IMR-90 (cell line): ENCODE data around the gene DOCK2. TPM values are rescaled to one million over a fixed set of nuclear protein-coding genes. Genes with fewer than 3 reads are reported as not detected.

ENCODE experiments used
- ATAC-seq: fragments of 200-7000 bp; cut with Tn5 transposase; 2 replicates; pipeline ENCODE4 v1.9.1; 2020; ENCODE audit warnings: low read depth, mild to moderate bottlenecking, moderate library complexity
- BruUV-seq: library from RNA; stranded (reverse); fragments of 400-500 nt; replicated peaks from 2 replicates; lab custom pipeline; 2021; lab: Mats Ljungman, UMichigan
- CTCF ChIA-PET: fragments of 300-600 bp; formaldehyde crosslinking; extraction: SDS; loops from one replicate; lab custom pipeline; 2021; ENCODE audit warnings: antibody characterized with exemption; lab: Yijun Ruan, JAX
- POLR2A ChIA-PET: fragments of 300-600 bp; sonication (Branson Sonifier 250); formaldehyde crosslinking; loops from one replicate; lab custom pipeline; 2022; ENCODE audit warnings: antibody characterized with exemption; ENCODE audit not compliant: unreplicated experiment; lab: Charles Lee
- DNase-seq: peaks from one replicate; pipeline ENCODE4 v3.0.0; 2013
- H2AFZ ChIP-seq: replicated peaks from 2 replicates; pipeline ENCODE3; 2013; ENCODE audit warnings: low read length, mild to moderate bottlenecking; ENCODE audit not compliant: poor library complexity
- H2AK5ac ChIP-seq: 2 replicates; pipeline ENCODE4 v1.6.1; 2013; ENCODE audit warnings: low read depth, low read length, inconsistent platforms
- H2AK9ac ChIP-seq: replicated peaks from 2 replicates; pipeline ENCODE3; 2013; ENCODE audit warnings: mild to moderate bottlenecking, low read depth, low read length, moderate library complexity; ENCODE audit not compliant: poor library complexity
- H2BK120ac ChIP-seq: 2 replicates; pipeline ENCODE4 v1.6.1; 2013; ENCODE audit warnings: low read depth, low read length, inconsistent platforms
- H2BK15ac ChIP-seq: 3 replicates; pipeline ENCODE4 v1.6.1; 2013; ENCODE audit warnings: low read depth, low read length, inconsistent platforms
- H2BK20ac ChIP-seq: 2 replicates; pipeline ENCODE4 v1.6.1; 2013; ENCODE audit warnings: low read depth, mild to moderate bottlenecking, inconsistent platforms, low read length, moderate library complexity
- H2BK5ac ChIP-seq: 2 replicates; pipeline ENCODE4 v1.6.1; 2013; ENCODE audit warnings: mild to moderate bottlenecking, low read depth, low read length, inconsistent platforms; ENCODE audit not compliant: poor library complexity, severe bottlenecking
- H3K14ac ChIP-seq: replicated peaks from 2 replicates; pipeline ENCODE4 v1.6.1; 2013; ENCODE audit warnings: low read depth, low read length, inconsistent platforms
- H3K18ac ChIP-seq: 2 replicates; pipeline ENCODE4 v1.6.1; 2013; ENCODE audit warnings: low read depth, low read length, control low read depth
- H3K23ac ChIP-seq: 2 replicates; pipeline ENCODE4 v1.6.1; 2013; ENCODE audit warnings: low read depth, low read length, inconsistent platforms
- H3K27ac ChIP-seq: 2 replicates; pipeline ENCODE4 v1.5.1; 2013; ENCODE audit warnings: mild to moderate bottlenecking, control low read depth, low read length; ENCODE audit not compliant: insufficient read depth
- H3K27me3 ChIP-seq: 2 replicates; pipeline ENCODE4 v1.6.1; 2013; ENCODE audit warnings: low read length; ENCODE audit not compliant: control insufficient read depth, insufficient read depth
- H3K36me3 ChIP-seq: 2 replicates; pipeline ENCODE4 v1.6.1; 2013; ENCODE audit warnings: low read length, mixed read lengths; ENCODE audit not compliant: control insufficient read depth, insufficient read depth
- H3K4ac ChIP-seq: 2 replicates; pipeline ENCODE4 v1.6.1; 2013; ENCODE audit warnings: low read depth, low read length, inconsistent platforms
- H3K4me1 ChIP-seq: 2 replicates; pipeline ENCODE4 v1.6.1; 2013; ENCODE audit warnings: low read length, mixed read lengths; ENCODE audit not compliant: control insufficient read depth, insufficient read depth
- H3K4me2 ChIP-seq: 2 replicates; pipeline ENCODE4 v1.6.1; 2013; ENCODE audit warnings: low read depth, mild to moderate bottlenecking, control low read depth, low read length, moderate library complexity
- H3K4me3 ChIP-seq: 2 replicates; pipeline ENCODE4 v1.5.1; 2013; ENCODE audit warnings: low read depth, mild to moderate bottlenecking, control low read depth, low read length, moderate library complexity; ENCODE audit not compliant: insufficient read depth
- H3K56ac ChIP-seq: 2 replicates; pipeline ENCODE4 v1.6.1; 2013; ENCODE audit warnings: low read length, inconsistent platforms; ENCODE audit not compliant: insufficient read depth; ENCODE audit errors: extremely low read depth
- H3K79me1 ChIP-seq, 2 experiments: 2 replicates each; pipeline ENCODE4 v1.6.1; 2013; ENCODE audit warnings: low read length in 2 of 2, inconsistent platforms in 1 of 2, low read depth in 1 of 2
- H3K9ac ChIP-seq: 2 replicates; pipeline ENCODE4 v1.6.1; 2013; ENCODE audit warnings: low read depth, low read length, control low read depth
- H3K9me1 ChIP-seq: 2 replicates; pipeline ENCODE4 v1.6.1; 2013; ENCODE audit warnings: low read length, inconsistent platforms; ENCODE audit not compliant: insufficient read depth
- H3K9me3 ChIP-seq: 2 replicates; pipeline ENCODE4 v1.6.1; 2013; ENCODE audit warnings: low read length; ENCODE audit not compliant: control insufficient read depth, insufficient read depth
- H4K20me1 ChIP-seq: 2 replicates; pipeline ENCODE4 v1.6.1; 2013; ENCODE audit warnings: low read length, inconsistent platforms; ENCODE audit not compliant: insufficient read depth
- H4K5ac ChIP-seq: 2 replicates; pipeline ENCODE4 v1.6.1; 2013; ENCODE audit warnings: mild to moderate bottlenecking, low read depth, low read length, control low read depth
- H4K8ac ChIP-seq, 2 experiments: 2 replicates each; pipeline ENCODE4 v1.6.1; 2013; ENCODE audit warnings: low read depth in 2 of 2, low read length in 2 of 2, control low read depth in 1 of 2, inconsistent platforms in 1 of 2
- H4K91ac ChIP-seq: 2 replicates; pipeline ENCODE4 v1.6.1; 2013; ENCODE audit warnings: low read depth, low read length, inconsistent platforms; ENCODE audit not compliant: insufficient read depth
- BHLHE40 ChIP-seq: fragments of 150-350 bp; IDR thresholded peaks from 2 replicates; pipeline ENCODE4 v1.6.1; 2016; ENCODE audit warnings: mild to moderate bottlenecking, low read depth, low read length
- CHD1 ChIP-seq: IDR thresholded peaks from 2 replicates; pipeline ENCODE4 v1.6.1; 2012; ENCODE audit warnings: low read depth, low read length, improper control_type of control experiment
- ELK1 ChIP-seq: fragments of 150-350 bp; IDR thresholded peaks from 2 replicates; pipeline ENCODE4 v1.6.1; 2016; ENCODE audit warnings: low read depth, mild to moderate bottlenecking, low read length, moderate library complexity, borderline replicate concordance
- FOS ChIP-seq: fragments of 150-350 bp; IDR thresholded peaks from 2 replicates; pipeline ENCODE4 v1.6.1; 2016; ENCODE audit warnings: low read depth, low read length
- MXI1 ChIP-seq: IDR thresholded peaks from 2 replicates; pipeline ENCODE4 v1.6.1; 2012; ENCODE audit warnings: low read depth, mild to moderate bottlenecking, low read length, moderate library complexity, borderline replicate concordance
- NFE2L2 ChIP-seq: fragments of 150-350 bp; IDR thresholded peaks from 2 replicates; pipeline ENCODE4 v1.6.1; 2016; ENCODE audit warnings: low read depth, mild to moderate bottlenecking, low read length
- RAD21 ChIP-seq: IDR thresholded peaks from 2 replicates; pipeline ENCODE4 v1.6.1; 2012; ENCODE audit warnings: low read length, improper control_type of control experiment
- RFX5 ChIP-seq: IDR thresholded peaks from 2 replicates; pipeline ENCODE4 v1.8.0; 2012; ENCODE audit warnings: low read depth, mild to moderate bottlenecking, low read length, moderate library complexity
- SMC3 ChIP-seq: fragments of 150-350 bp; IDR thresholded peaks from 2 replicates; pipeline ENCODE4 v1.6.1; 2016; ENCODE audit warnings: low read depth, mild to moderate bottlenecking, antibody characterized with exemption, low read length, moderate library complexity
- WGBS, 2 experiments: methylation state at CpG; one replicate each; pipeline versions ENCODE4 v1.1.5 to v1.1.7; 2013; ENCODE audit warnings: missing lambda C conversion rate in 2 of 2; ENCODE audit not compliant: insufficient read length in 1 of 2; ENCODE audit errors: extremely low coverage in 2 of 2; 5-methylcytosine and 5-hydroxymethylcytosine counted together
- dilution Hi-C: fragments of 300-500 bp; cut with HindIII; formaldehyde crosslinking; loops from one replicate; pipeline ENCODE4 v1.14.3; 2018; ENCODE audit warnings: low sequenced_read_pairs; ENCODE audit not compliant: unreplicated experiment
- in situ Hi-C: fragments of 300-500 bp; cut with MboI; formaldehyde crosslinking; loops from 3 replicates; pipeline ENCODE4 v1.14.3; 2019; ENCODE audit warnings: low sequenced_read_pairs, inconsistent platforms, mixed read lengths
- intact Hi-C: fragments of 100-400 bp; cut with micrococcal nuclease; formaldehyde crosslinking; loops from 2 replicates; pipeline ENCODE4 v1.10.0; 2022
- polyA plus RNA-seq, 3 experiments: library from polyadenylated mRNA; depleted of rRNA; stranded (reverse); fragments of >200 nt; gene quantifications; 2 replicates each; pipeline ENCODE4 v1.2.3, GENCODE V29; 2012; ENCODE audit warnings: low replicate concordance in 1 of 3
- total RNA-seq: library from RNA; depleted of rRNA; stranded (reverse); fragments of >200 nt; gene quantifications from 2 replicates; pipeline ENCODE4 v1.2.3, GENCODE V29; 2012

The DOCK2 gene
- total and polyA plus RNA-seq, 2 of the 4 experiments (the other 2 are of a cell fraction) = 0.72 to 3.0 TPM

- dilution Hi-C loops = no loop called here
- no CpG with 5 or more reads among the region's 1 CpG for WGBS, 2 experiments
- Histone ChIP-seq H3K9ac (no peak overlapping the region), H3K36me3 (no peaks in the 10 kb centered on the region), H3K27me3 (no peaks in the 10 kb centered on the region; the same call in 1 of the 2 replicates), H3K4me1 (no peaks in the 10 kb centered on the region), H2BK120ac (no peak overlapping the region), H3K79me1 (no peaks in the 10 kb centered on the region), H2AK5ac (no peak overlapping the region), H3K14ac (no peak overlapping the region), H2BK5ac (no peak overlapping the region), H3K9me3 (no peaks in the 10 kb centered on the region), H3K4ac (no peak overlapping the region), H3K4me2 (no peak overlapping the region), H4K8ac (no peak overlapping the region), H3K27ac (no peak overlapping the region), H2BK15ac (no peak overlapping the region), H2AK9ac (no peak overlapping the region), H3K56ac (no peak overlapping the region), H4K5ac (no peak overlapping the region), H3K4me3 (no peak overlapping the region), H3K18ac (no peak overlapping the region), H3K23ac (no peak overlapping the region), H4K20me1 (no peaks in the 10 kb centered on the region), H4K91ac (no peak overlapping the region), H3K9me1 (no peaks in the 10 kb centered on the region), H2AFZ (no peak overlapping the region), H2BK20ac (no peak overlapping the region)
- in situ Hi-C loops = no loop called here
- intact Hi-C loops = no loop called here
- ChIA-PET POLR2A (no interaction called here), CTCF (interaction anchor here (0.7 kb wide), 1 partner anchor 1591 kb away, joined by 3 read pairs; no protein-coding TSS in a partner anchor)
- TF ChIP-seq ELK1 = no peak
- no peak for TF ChIP-seq RAD21
- TF ChIP-seq MXI1 = no peak
- TF ChIP-seq NFE2L2 = no peak
- no peak for TF ChIP-seq RFX5
- no peak for TF ChIP-seq FOS
- no peak for TF ChIP-seq BHLHE40
- no peak for TF ChIP-seq CHD1
- no peak for TF ChIP-seq SMC3
- ATAC-seq (no peak), DNase-seq (no peak)
- BruUV-seq = no TSS peak
Measured at GRCh38 chr5:170059221-170059620, 422.1 kb downstream of the DOCK2 start.
